CD14-positive monocyte (primary cell): ENCODE data around the gene MND1. TPM values are rescaled to one million over a fixed set of nuclear protein-coding genes. Genes with fewer than 3 reads are reported as not detected.

Experiments
- DNase-seq, 3 donors: peaks; one replicate each; pipeline ENCODE4 v3.0.0-alpha.2; 2011 to 2022
- H2AFZ ChIP-seq: 2 replicates; pipeline ENCODE4 v1.6.0; 2012; ENCODE audit warnings: mild to moderate bottlenecking, low read depth, low read length, inconsistent platforms; ENCODE audit not compliant: insufficient read depth, poor library complexity, severe bottlenecking
- H3K27ac ChIP-seq, 2 donors: 1 replicate in 1 of 2; 2 replicates in 1 of 2; pipeline ENCODE4 v1.5.1; 2012 to 2013; ENCODE audit warnings: low read length in 2 of 2, control low read depth in 1 of 2, inconsistent platforms in 1 of 2, low read depth in 1 of 2, mild to moderate bottlenecking in 1 of 2
- H3K27me3 ChIP-seq, 2 donors: one replicate each; pipeline versions ENCODE4 v1.6.0 to v1.6.1; 2011 to 2013; ENCODE audit warnings: low read length in 2 of 2; ENCODE audit not compliant: control insufficient read depth in 2 of 2, insufficient read depth in 2 of 2
- H3K36me3 ChIP-seq, 2 donors: replicated peaks in 1 of 2; 1 replicate in 1 of 2; 2 replicates in 1 of 2; pipeline versions ENCODE4 v1.5.1 to v1.6.1; 2012 to 2013; ENCODE audit warnings: low read length in 2 of 2, control low read depth in 1 of 2, inconsistent platforms in 1 of 2, mild to moderate bottlenecking in 1 of 2; ENCODE audit not compliant: insufficient read depth in 2 of 2, control insufficient read depth in 1 of 2
- H3K4me1 ChIP-seq, 2 donors: 1 replicate in 1 of 2; 2 replicates in 1 of 2; pipeline versions ENCODE4 v1.5.1 to v1.6.1; 2012 to 2013; ENCODE audit warnings: low read length in 2 of 2, control low read depth in 1 of 2, inconsistent platforms in 1 of 2, mild to moderate bottlenecking in 1 of 2, moderate library complexity in 1 of 2; ENCODE audit not compliant: insufficient read depth in 2 of 2, control insufficient read depth in 1 of 2
- H3K4me2 ChIP-seq: replicated peaks from 2 replicates; pipeline ENCODE3; 2012; ENCODE audit warnings: low read length, moderate library complexity, mild to moderate bottlenecking; ENCODE audit not compliant: poor library complexity, severe bottlenecking; ENCODE audit errors: extremely low read depth
- H3K4me3 ChIP-seq, 3 experiments: fragments of 200-600 bp in 1 of 3; sonication (generic) in 1 of 3; replicated peaks in 1 of 3; 1 replicate in 2 of 3; 2 replicates in 1 of 3; pipeline ENCODE4 v1.5.1; 2011 to 2013; ENCODE audit warnings: low read length in 3 of 3, mild to moderate bottlenecking in 3 of 3, control low read depth in 2 of 3, low read depth in 2 of 3, inconsistent platforms in 1 of 3, moderate library complexity in 1 of 3
- H3K79me2 ChIP-seq: 2 replicates; pipeline ENCODE4 v1.6.0; 2012; ENCODE audit warnings: mild to moderate bottlenecking, control low read depth, inconsistent platforms, low read length, moderate library complexity; ENCODE audit not compliant: insufficient read depth
- H3K9ac ChIP-seq: 2 replicates; pipeline ENCODE4 v1.6.0; 2017; ENCODE audit warnings: low read length, mild to moderate bottlenecking; ENCODE audit not compliant: insufficient read depth, poor library complexity, severe bottlenecking
- H3K9me3 ChIP-seq, 2 donors: replicated peaks in 1 of 2; 1 replicate in 1 of 2; 2 replicates in 1 of 2; pipeline versions ENCODE4 v1.5.1 to v1.6.1; 2012 to 2013; ENCODE audit warnings: low read length in 2 of 2, control low read depth in 1 of 2; ENCODE audit not compliant: control insufficient read depth in 1 of 2, insufficient read depth in 1 of 2
- H4K20me1 ChIP-seq: 2 replicates; pipeline ENCODE4 v1.6.0; 2012; ENCODE audit warnings: mild to moderate bottlenecking, low read length, control low read depth, moderate library complexity; ENCODE audit not compliant: insufficient read depth
- H3K27ac Mint-ChIP-seq, 7 donors: one replicate each; pipeline ENCODE4 v1.8.0; 2020; ENCODE audit warnings: mild to moderate bottlenecking in 7 of 7, mixed read lengths in 7 of 7, moderate library complexity in 6 of 7, inconsistent platforms in 2 of 7
- H3K27me3 Mint-ChIP-seq, 3 donors: one replicate each; pipeline ENCODE4 v1.8.0; 2021 to 2022; ENCODE audit warnings: low read depth in 3 of 3, mild to moderate bottlenecking in 3 of 3, mixed read lengths in 3 of 3, moderate library complexity in 3 of 3, inconsistent platforms in 1 of 3
- H3K36me3 Mint-ChIP-seq, 2 donors: one replicate each; pipeline ENCODE4 v1.8.0; 2020; ENCODE audit warnings: mixed read lengths in 2 of 2, inconsistent platforms in 1 of 2, mild to moderate bottlenecking in 1 of 2
- H3K4me1 Mint-ChIP-seq: one replicate; pipeline ENCODE4 v1.8.0; 2020; ENCODE audit warnings: mild to moderate bottlenecking, mixed read lengths
- H3K4me3 Mint-ChIP-seq, 2 donors: one replicate each; pipeline ENCODE4 v1.8.0; 2020; ENCODE audit warnings: mild to moderate bottlenecking in 2 of 2, mixed read lengths in 2 of 2, moderate library complexity in 1 of 2
- H3K9me3 Mint-ChIP-seq, 7 donors: one replicate each; pipeline ENCODE4 v1.8.0; 2020 to 2022; ENCODE audit warnings: mixed read lengths in 7 of 7, mild to moderate bottlenecking in 6 of 7, moderate library complexity in 6 of 7, inconsistent platforms in 2 of 7
- WGBS: methylation state at CpG from one replicate; pipeline ENCODE4 v1.1.5; 2013; ENCODE audit warnings: missing lambda C conversion rate; ENCODE audit not compliant: insufficient coverage; 5-methylcytosine and 5-hydroxymethylcytosine counted together
- intact Hi-C, 2 donors: fragments of 100-400 bp; cut with micrococcal nuclease; formaldehyde crosslinking; loops; one replicate each; pipeline versions ENCODE4 v1.15.0 to v1.15.1; 2023
- polyA plus RNA-seq, 3 donors: library from polyadenylated mRNA; depleted of rRNA in 1 of 3; unstranded in 2 of 3; stranded (reverse) in 1 of 3; fragments of 300-500 nt in 2 of 3; fragments of >200 nt in 1 of 3; fragmentation: Illumina TruSeq in 2 of 3; gene quantifications; 1 replicate in 2 of 3; 2 replicates in 1 of 3; pipeline ENCODE4 v1.2.3, GENCODE V29; 2012 to 2021
- TF ChIP-seq, protein P1 (sequence below): fragments of 200-600 bp; IDR thresholded peaks from one replicate; pipeline ENCODE4 v1.8.0; 2022; ENCODE audit warnings: antibody characterized with exemption, mild to moderate bottlenecking

Gene MND1
- polyA plus RNA-seq, 3 donors = not detected

DNA sequence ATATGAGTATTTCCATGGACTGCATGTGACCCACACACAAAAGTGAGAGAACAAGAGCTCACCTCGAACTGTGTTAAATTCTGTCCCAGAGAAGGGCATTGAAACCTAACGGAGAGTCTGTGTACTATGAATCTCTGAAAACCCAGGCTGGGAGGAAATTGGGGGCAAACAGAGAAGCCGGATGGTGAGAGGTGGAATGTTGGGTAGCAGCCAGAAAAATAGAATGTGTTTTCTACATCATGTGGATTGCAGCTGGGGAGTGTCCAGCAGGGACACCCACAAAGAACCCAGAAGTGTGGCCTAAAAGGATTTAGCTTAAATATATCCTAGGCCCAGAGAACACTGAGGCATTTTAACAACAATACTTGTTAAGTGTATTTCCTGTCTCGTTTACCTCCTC is 38.6 kb downstream of the MND1 start:
- Mint-ChIP-seq H3K36me3 (peaks cover 5 to 18% of the 10 kb centered on the region in 2 donors), H3K27ac (no peak overlapping the region), H3K9me3 (no peaks in the 10 kb centered on the region), H3K4me3 (no peak overlapping the region), H3K4me1 (no peaks in the 10 kb centered on the region), H3K27me3 (peaks cover 0 to 2% (median 0%) of the 10 kb centered on the region in 3 donors)
- intact Hi-C loops = no loop called here
- no peak overlapping the region for H3K27ac ChIP-seq
- no peaks in the 10 kb centered on the region for H3K27me3 ChIP-seq
- no peak overlapping the region for H3K4me2 ChIP-seq
- H3K4me3 ChIP-seq = no peak overlapping the region
- H3K79me2 ChIP-seq = no peaks in the 10 kb centered on the region
- no peak overlapping the region for H2AFZ ChIP-seq
- H4K20me1 ChIP-seq = no peaks in the 10 kb centered on the region
- H3K9me3 ChIP-seq = no peaks in the 10 kb centered on the region
- no peak overlapping the region for H3K9ac ChIP-seq
- no peaks in the 10 kb centered on the region for H3K4me1 ChIP-seq
- WGBS = 100% methylated on average over 3 of the region's 4 CpGs
- DNase-seq = no peak
- no peaks in the 10 kb centered on the region for H3K36me3 ChIP-seq
- TF ChIP-seq, protein P1, sequence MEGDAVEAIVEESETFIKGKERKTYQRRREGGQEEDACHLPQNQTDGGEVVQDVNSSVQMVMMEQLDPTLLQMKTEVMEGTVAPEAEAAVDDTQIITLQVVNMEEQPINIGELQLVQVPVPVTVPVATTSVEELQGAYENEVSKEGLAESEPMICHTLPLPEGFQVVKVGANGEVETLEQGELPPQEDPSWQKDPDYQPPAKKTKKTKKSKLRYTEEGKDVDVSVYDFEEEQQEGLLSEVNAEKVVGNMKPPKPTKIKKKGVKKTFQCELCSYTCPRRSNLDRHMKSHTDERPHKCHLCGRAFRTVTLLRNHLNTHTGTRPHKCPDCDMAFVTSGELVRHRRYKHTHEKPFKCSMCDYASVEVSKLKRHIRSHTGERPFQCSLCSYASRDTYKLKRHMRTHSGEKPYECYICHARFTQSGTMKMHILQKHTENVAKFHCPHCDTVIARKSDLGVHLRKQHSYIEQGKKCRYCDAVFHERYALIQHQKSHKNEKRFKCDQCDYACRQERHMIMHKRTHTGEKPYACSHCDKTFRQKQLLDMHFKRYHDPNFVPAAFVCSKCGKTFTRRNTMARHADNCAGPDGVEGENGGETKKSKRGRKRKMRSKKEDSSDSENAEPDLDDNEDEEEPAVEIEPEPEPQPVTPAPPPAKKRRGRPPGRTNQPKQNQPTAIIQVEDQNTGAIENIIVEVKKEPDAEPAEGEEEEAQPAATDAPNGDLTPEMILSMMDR = no peak

DNA sequence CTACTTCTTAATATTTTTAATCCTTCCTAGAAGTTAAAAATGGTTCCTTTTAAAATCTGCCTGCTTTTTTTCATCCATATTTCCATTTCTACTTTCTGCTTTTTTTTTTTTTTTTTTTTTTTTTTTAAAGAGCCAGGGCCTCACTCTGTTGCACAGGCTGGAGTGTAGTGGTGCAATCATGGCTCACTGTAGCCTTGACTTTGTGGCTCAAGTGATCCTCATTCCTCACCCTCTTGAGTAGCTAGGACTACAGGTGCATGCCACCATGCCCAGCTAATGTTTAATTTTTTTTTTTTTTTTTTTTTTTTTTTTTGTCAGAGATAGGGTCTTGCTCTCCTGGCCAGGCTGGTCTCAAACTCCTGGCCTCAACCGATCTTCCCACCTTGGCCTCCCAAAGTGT is 39.7 kb downstream of the MND1 start:
- no peaks in the 10 kb centered on the region for H3K27me3 ChIP-seq
- no peaks in the 10 kb centered on the region for H3K79me2 ChIP-seq
- H2AFZ ChIP-seq = no peak overlapping the region
- H3K9me3 ChIP-seq = no peaks in the 10 kb centered on the region
- no peak overlapping the region for H3K27ac ChIP-seq
- no peaks in the 10 kb centered on the region for H3K36me3 ChIP-seq
- TF ChIP-seq, protein P1 = no peak
- H3K27me3 Mint-ChIP-seq = no peaks in the 10 kb centered on the region
- H3K9me3 Mint-ChIP-seq = no peaks in the 10 kb centered on the region
- H3K27ac Mint-ChIP-seq = no peak overlapping the region
- no peak overlapping the region for H3K4me3 Mint-ChIP-seq
- H3K4me3 ChIP-seq = no peak overlapping the region
- no CpG with 5 or more reads among the region's 1 CpG for WGBS
- DNase-seq = no peak
- H3K4me1 ChIP-seq = no peaks in the 10 kb centered on the region
- no peak overlapping the region for H3K9ac ChIP-seq
- intact Hi-C loops = no loop called here
- no peak overlapping the region for H3K4me2 ChIP-seq
- peaks cover 4 to 15% of the 10 kb centered on the region in 2 donors for H3K36me3 Mint-ChIP-seq
- no peaks in the 10 kb centered on the region for H3K4me1 Mint-ChIP-seq
- no peaks in the 10 kb centered on the region for H4K20me1 ChIP-seq
